NCI-H187 (cell line): ENCODE results near the gene TUBE1.
"Not testable (repeated sequence)": the region's sequence is repeated elsewhere in the genome, so short reads cannot be mapped to it uniquely, and the experiment has no call there.

Experiments used
- DNase-seq, 2 experiments: peaks; one replicate each; lab custom pipeline; 2025; lab: John Stamatoyannopoulos, UW

TUBE1 gene

DNA sequence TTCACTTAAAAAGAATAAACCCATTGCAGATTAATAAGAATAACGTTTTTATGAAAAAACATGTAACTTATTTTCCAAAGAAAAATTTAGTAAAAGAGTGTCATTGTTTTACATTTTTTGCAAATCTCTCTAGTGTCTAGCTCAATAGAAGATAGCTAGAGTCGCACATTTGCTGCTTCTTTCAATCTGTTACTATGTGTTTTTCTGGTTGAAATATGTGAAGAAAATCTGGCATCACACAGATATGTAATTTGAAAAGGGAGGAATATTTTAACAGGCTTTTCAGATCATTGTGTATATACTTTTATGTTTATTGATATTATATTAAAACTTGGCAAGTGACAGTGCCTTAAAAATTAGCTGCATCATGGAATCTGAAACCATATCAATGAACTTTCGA is 24.3 kb downstream of the TUBE1 start:
- no peak for DNase-seq

DNA sequence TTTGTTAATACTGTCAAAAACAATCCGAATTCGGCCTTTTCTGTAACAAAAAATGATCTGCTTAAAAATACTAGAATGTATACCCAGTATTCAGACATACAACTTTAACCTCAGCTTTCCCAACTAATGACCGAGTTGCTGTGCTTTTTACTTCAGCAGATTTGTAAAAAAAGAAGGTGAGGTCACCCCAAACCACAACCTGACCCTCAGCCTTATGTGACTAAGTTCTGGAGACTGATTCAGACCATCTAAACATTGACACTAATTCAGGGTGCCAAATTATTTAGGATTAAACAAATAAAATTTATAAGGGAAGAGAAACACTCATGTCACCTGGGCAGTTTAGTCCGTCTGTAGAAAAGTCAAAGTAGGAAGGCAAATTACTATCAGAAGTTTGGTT is 25.7 kb downstream of the TUBE1 start:
- no peak for DNase-seq

- no peak for DNase-seq
These were observed 28.8 kb downstream of the TUBE1 start for GRCh38 chr6:112058243-112059032.

- DNase-seq = no peak
These were observed 32.6 kb downstream of the TUBE1 start for GRCh38 chr6:112054555-112055190.

DNA sequence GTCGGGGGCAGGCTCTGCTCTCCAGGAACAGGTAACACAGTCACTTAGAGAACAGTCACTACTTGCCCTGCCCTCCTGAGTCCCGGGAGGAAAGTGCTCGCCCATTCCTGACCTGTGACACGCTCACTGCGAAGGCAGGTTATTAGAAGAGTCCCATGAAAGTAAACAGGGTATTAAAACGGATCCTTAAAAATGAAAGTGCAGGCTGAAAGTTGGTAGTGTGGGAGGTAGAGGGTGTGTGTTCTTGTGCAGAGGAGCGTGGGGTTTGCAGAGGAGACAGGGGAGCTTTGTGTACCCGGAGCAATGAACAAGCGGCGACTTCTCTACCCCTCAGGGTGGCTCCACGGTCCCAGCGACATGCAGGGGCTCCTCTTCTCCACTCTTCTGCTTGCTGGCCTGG is 33.3 kb downstream of the TUBE1 start, which contains the start of gene CCN6:
Gene CCN6, plus strand, starts transcription at position 104 of the 400 bp plus-strand sequence. Its CDS starts 254 bp downstream, at position 358.
- no peak for DNase-seq

DNA sequence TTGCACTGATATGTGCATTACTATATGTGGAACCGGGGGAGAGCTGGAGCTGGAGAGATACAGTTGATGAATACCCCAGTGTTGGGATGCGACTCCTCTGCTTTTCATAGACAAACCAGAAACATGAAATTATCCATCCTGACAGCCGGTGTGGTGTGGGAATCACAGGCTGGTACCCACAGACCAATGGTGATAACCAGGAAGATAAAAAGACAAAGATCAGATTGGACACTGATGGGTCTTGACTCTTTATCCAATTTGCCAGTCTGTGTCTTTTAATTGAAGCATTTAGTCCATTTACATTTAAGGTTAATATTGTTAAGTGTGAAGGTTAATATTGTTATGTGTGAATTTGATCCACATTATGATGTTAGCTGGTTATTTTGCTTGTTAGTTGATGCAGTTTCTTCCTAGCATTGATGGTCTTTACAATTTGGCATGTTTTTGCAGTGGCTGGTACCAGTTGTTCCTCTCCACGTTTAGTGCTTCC is 36.0 kb downstream of the TUBE1 start:
- not testable (repeated sequence) for DNase-seq

DNA sequence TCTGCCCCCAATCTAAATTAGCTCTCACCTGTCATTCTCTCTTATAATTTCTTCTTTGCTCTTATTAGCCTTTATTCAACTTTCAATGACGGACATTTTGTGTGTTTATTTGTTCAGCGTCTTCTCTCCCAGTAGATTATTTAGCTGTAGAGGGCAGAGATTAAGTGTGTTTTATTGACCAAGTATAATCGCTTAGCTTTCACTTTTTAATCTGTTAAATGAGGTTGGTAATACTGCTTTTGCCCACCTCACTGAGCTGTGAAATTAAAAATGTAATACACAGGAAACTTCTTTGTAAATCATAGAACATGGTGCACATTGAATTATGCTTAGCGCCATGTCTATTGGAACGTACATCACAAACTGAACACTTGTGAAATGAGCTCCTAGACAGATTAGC is 36.9 kb downstream of the TUBE1 start:
- no peak for DNase-seq

DNA sequence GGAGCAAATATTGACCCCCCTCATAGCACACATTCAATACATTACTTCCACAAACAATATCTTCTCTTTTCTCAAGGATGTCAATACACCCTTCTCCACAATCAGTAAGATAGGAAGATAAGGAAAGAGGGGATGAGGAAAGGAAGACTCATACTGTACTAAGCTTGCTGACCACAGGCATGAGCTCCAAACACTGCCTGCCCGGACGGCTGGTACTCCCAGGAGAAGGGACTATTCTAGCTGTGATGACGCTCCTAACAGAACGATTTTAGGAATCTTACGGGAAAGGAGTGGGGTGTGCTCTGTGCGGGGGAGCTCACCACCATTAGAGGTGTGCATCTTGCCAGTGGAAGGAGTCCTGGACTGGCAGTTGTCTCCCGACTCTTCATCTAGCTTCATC is 37.3 kb downstream of the TUBE1 start:
- DNase-seq = no peak

GRCh38 chr6:112049026-112049799 is 38.1 kb downstream of the TUBE1 start:
- no peak for DNase-seq

- not testable (repeated sequence) for DNase-seq
These were observed 39.8 kb downstream of the TUBE1 start for GRCh38 chr6:112047523-112047922.

DNA sequence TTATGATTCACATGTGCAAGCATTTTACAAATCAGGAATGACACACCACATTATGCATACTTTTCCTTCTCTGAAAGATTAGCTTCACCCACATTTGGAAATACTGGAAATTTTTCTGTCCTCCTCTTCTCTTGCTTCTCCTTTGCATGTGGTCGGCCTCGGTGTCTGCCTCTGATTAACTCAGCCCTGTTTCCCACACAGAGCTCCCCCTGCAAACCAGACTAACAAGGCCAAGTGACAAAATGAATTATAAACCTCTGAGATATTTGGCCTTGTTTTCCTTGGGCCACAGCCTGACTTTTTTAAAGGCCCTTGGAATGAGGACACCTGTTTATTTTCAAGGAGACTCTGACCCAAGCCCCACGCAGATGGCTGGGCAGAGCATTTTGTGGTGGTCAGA is 42.4 kb downstream of the TUBE1 start:
- DNase-seq = no peak

- DNase-seq = no peak
These were observed 43.1 kb downstream of the TUBE1 start for GRCh38 chr6:112044196-112044595.

DNA sequence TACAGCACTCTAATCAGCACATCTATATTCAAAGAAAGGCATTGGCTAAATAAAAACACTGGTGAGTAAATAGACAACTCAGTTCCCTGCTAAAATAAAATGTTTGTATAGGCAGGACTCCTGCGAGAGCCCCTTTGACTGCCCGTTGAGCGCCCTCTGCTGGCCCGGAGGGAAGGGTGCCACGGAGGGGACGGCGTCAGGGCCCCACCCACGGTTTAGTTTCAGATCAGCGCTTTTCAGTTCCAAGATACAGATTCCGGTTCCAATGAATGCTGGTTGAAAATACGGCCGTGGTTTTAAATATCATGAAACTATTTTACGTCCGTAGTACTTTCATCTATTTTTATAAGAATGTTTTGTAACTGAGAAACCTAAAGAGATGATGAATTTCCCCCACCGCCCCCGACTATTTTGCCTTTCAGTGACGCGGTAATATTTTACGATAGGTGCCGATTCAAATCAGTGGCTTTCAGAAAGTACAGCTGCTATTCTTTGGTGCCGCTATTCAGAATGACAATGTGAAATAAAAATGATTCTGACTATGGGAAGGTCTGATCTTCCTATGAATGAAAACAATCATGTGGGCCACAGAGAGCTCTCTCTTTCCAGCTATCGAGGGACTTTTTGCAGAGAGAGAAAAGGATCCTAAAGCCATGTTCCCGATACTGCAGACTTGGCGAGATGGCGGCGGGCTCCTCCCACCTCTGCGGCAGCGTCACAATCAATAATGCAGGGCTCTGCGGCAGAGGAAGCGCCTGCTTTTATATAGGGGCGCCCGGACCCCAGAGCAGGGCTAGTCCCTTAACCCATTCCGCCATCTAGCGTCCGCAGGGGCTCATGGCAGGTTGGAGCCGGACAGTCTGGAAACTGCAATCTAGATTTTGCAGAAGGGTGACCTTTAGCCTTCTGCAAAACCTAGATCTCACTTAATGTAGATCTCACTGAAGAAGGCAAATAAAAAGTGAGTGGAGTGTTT is 44.0 kb downstream of the TUBE1 start:
- peak; percentile 71 to 84 for DNase-seq

DNA sequence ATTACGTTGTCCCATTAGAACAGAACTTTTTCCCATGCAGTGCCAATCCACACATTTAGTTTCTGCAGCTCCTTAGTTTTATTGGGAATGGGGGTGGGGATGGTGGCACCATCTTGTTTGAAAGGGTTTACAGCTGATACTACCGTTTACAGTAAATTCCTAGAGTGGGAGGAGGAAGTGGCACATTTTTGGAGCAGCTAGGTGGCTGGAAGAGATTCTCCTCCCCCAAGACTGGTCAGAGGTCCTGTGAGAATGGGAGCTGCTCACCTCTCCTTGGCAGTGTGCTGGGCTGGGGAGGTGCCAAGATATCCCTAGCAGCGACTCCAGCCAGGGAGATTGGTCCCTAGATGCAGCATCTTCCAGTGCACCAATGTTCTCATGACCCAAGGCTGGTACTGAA is 45.7 kb downstream of the TUBE1 start:
- no peak for DNase-seq

GRCh38 chr6:112040956-112041355 is 46.3 kb downstream of the TUBE1 start:
- DNase-seq = no peak

DNA sequence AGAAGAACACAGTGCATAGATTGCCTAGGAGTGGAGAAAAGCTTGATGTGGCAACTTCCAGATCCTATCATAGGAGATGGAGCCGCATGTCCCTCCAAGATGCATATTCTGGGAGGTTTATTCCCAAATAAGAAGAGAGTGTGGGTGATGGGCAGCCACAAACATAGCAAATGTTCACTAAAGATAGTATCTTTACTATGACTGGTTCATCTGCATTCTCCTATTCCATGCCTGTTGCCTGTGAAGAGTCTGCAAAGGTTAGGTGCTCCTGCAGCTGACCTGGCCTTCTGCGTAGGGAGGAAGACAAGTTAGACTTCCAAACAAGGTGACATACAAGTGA is 47.9 kb downstream of the TUBE1 start:
- DNase-seq = no peak

- DNase-seq = no peak
These were observed 48.4 kb downstream of the TUBE1 start for GRCh38 chr6:112038756-112039430.

GRCh38 chr6:112038268-112038667 is 49.0 kb downstream of the TUBE1 start:
- no peak for DNase-seq

DNA sequence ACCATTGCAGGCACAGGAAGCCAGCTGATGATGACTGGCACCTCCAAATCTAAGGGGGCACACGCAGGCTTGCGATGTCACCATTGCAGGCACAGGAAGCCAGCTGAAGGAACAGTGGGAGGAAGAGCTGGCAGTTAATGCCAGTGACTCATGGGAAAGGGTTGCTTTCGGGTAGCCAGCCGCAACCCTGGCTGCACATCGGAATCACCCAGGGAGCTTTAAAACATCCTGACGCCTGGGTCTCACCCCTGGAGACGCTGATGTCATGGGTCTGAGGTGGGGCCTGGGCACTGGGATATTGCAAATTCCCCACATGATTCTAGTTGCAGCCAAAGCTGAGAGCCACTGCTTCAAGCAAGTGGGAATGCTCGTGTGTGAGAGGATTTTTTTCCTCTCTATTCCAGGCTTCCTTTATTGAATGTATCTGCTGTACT is 49.5 kb downstream of the TUBE1 start:
- no peak for DNase-seq

DNA sequence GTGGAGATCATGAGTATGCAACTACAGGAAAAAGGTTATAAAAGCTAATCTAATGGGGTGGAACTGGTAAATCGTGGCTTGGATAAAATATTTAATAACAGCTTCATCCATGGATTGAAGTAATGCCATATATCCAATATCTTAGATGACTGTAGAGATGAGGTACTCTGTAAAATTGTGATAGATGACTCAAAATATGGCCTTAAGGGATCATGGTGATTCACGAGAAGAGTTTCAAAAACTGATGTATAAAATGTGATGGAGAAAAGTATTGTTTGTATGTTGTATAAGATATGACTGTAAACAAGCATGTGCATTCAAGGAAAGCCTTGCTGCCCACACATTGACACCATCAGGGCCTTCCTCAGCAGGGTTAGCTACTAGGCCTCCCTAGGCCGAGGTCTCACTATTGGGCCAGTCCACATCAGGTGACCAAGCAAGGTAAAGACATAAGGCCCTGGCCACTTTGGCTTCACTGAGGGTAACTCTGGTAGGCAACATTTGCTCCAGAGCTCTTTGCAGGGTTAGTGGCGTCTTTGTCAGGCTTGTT is 51.1 kb downstream of the TUBE1 start:
- DNase-seq = no peak

GRCh38 chr6:112034616-112034995 is 52.7 kb downstream of the TUBE1 start:
- no peak for DNase-seq
